Tibial nerve (tissue), 4 donors: ENCODE results near the gene CC2D1B. TPM values are rescaled to one million over a fixed set of nuclear protein-coding genes. Genes with fewer than 3 reads are reported as not detected.

ENCODE experiments used
- DNase-seq, 2 donors: peaks; one replicate each; pipeline ENCODE4 v3.0.0-alpha.2; 2019; ENCODE audit warnings: low spot score in 2 of 2
- H3K27ac ChIP-seq, 4 donors: fragments of 200-600 bp; sonication (generic) in 3 of 4; one replicate each; pipeline ENCODE4 v1.5.1; 2017 to 2019; ENCODE audit warnings: mild to moderate bottlenecking in 1 of 4
- H3K27me3 ChIP-seq, 2 donors: fragments of 200-600 bp; sonication (generic) in 1 of 2; one replicate each; pipeline versions ENCODE4 v1.5.1 to v1.6.0; 2017 to 2019
- H3K36me3 ChIP-seq, 3 donors: fragments of 200-600 bp; sonication (generic); one replicate each; pipeline ENCODE4 v1.5.1; 2018 to 2019
- H3K4me1 ChIP-seq, 4 donors: fragments of 200-600 bp; sonication (generic) in 3 of 4; one replicate each; pipeline ENCODE4 v1.5.1; 2017 to 2019
- H3K4me3 ChIP-seq, 4 donors: fragments of 200-600 bp; sonication (generic) in 3 of 4; one replicate each; pipeline ENCODE4 v1.5.1; 2017 to 2019; ENCODE audit warnings: mild to moderate bottlenecking in 1 of 4, moderate library complexity in 1 of 4
- H3K9me3 ChIP-seq, 4 donors: fragments of 200-600 bp; sonication (generic) in 3 of 4; one replicate each; pipeline ENCODE4 v1.5.1; 2017 to 2019
- CTCF ChIP-seq, 5 experiments: fragments of 200-600 bp in 3 of 5; fragments of 450-650 bp in 2 of 5; sonication (generic) in 3 of 5; IDR thresholded peaks; one replicate each; pipeline ENCODE4 v1.5.1; 2016 to 2019; ENCODE audit warnings: antibody characterized with exemption in 5 of 5, mild to moderate bottlenecking in 3 of 5, moderate library complexity in 2 of 5
- EP300 ChIP-seq, 2 donors: sonication (generic); formaldehyde crosslinking; IDR thresholded peaks; one replicate each; pipeline ENCODE4 v1.6.1; 2017; ENCODE audit warnings: antibody characterized with exemption in 2 of 2, mild to moderate bottlenecking in 1 of 2
- POLR2A ChIP-seq, 2 donors: fragments of 450-650 bp; IDR thresholded peaks; one replicate each; pipeline ENCODE4 v1.6.1; 2017; ENCODE audit warnings: antibody characterized with exemption in 2 of 2, mild to moderate bottlenecking in 2 of 2, moderate library complexity in 2 of 2
- WGBS, 2 donors: methylation state at CpG; one replicate each; pipeline ENCODE4 v1.1.5; 2018; 5-methylcytosine and 5-hydroxymethylcytosine counted together
- total RNA-seq, 4 donors: library from RNA; depleted of rRNA; stranded (reverse); fragments of >200 nt; gene quantifications; one replicate each; pipeline ENCODE4 v1.1.0, GENCODE V29; 2016

Gene CC2D1B
- total RNA-seq, 4 donors from 2014 or later, result 44.0 to 63.5 (median 57.1) TPM

GRCh38 chr1:52337439-52337838 is 28.6 kb downstream of the CC2D1B start:
- 84 to 94% methylated on average over 2 of the region's 2 CpGs for WGBS, 2 donors

GRCh38 chr1:52334906-52335528 is 31.0 kb downstream of the CC2D1B start:
- TF ChIP-seq EP300 (IDR thresholded peaks at IDR 0.05) (no peak), POLR2A (IDR thresholded peaks at IDR 0.05) (no peak), CTCF (IDR thresholded peaks at IDR 0.05) (no peak)
- WGBS, 2 donors, result 89 to 95% methylated on average over 3 of the region's 3 CpGs
- no peaks in the 10 kb centered on the region for H3K4me1 ChIP-seq
- H3K27me3 ChIP-seq, result no peaks in the 10 kb centered on the region
- H3K9me3 ChIP-seq, result no peaks in the 10 kb centered on the region
- no peak overlapping the region for H3K4me3 ChIP-seq
- no peak overlapping the region for H3K27ac ChIP-seq
- no peak for DNase-seq
- H3K36me3 ChIP-seq, result peaks cover 0 to 68% (median 0%) of the 10 kb centered on the region in 3 donors

More at GRCh38 chr1:52337439-52337838, 28.6 kb downstream of the CC2D1B start:
- TF ChIP-seq POLR2A (IDR thresholded peaks at IDR 0.05) (no peak), CTCF (IDR thresholded peaks at IDR 0.05) (no peak)
- H3K27ac ChIP-seq, result no peak overlapping the region
- peaks cover 0 to 88% (median 0%) of the 10 kb centered on the region in 3 donors for H3K36me3 ChIP-seq
- no peak overlapping the region for H3K4me3 ChIP-seq
- H3K9me3 ChIP-seq, result no peaks in the 10 kb centered on the region
- DNase-seq, result no peak
- H3K4me1 ChIP-seq, result no peaks in the 10 kb centered on the region
- no peaks in the 10 kb centered on the region for H3K27me3 ChIP-seq

GRCh38 chr1:52332411-52332810 is 33.6 kb downstream of the CC2D1B start:
- H3K4me3 ChIP-seq, result no peak overlapping the region
- WGBS, 2 donors, result 92 to 97% methylated on average over 1 of the region's 1 CpG
- H3K9me3 ChIP-seq, result no peaks in the 10 kb centered on the region
- TF ChIP-seq EP300 (IDR thresholded peaks at IDR 0.05) (no peak), CTCF (IDR thresholded peaks at IDR 0.05) (no peak), POLR2A (IDR thresholded peaks at IDR 0.05) (no peak)
- H3K27ac ChIP-seq, result no peak overlapping the region
- H3K27me3 ChIP-seq, result no peaks in the 10 kb centered on the region
- no peak for DNase-seq
- H3K4me1 ChIP-seq, result no peaks in the 10 kb centered on the region
- H3K36me3 ChIP-seq, result peaks cover 0 to 42% (median 0%) of the 10 kb centered on the region in 3 donors

GRCh38 chr1:52328615-52329014 is 37.4 kb downstream of the CC2D1B start:
- Histone ChIP-seq H3K9me3 (no peaks in the 10 kb centered on the region), H3K36me3 (peaks cover 0 to 13% (median 0%) of the 10 kb centered on the region in 3 donors), H3K27me3 (no peaks in the 10 kb centered on the region), H3K27ac (no peak overlapping the region), H3K4me1 (no peaks in the 10 kb centered on the region), H3K4me3 (no peak overlapping the region)
- 94 to 100% methylated on average over 1 of the region's 1 CpG for WGBS, 2 donors
- TF ChIP-seq EP300 (IDR thresholded peaks at IDR 0.05) (no peak), POLR2A (IDR thresholded peaks at IDR 0.05) (no peak), CTCF (IDR thresholded peaks at IDR 0.05) (no peak)
- no peak for DNase-seq

GRCh38 chr1:52325786-52326185 is 40.2 kb downstream of the CC2D1B start:
- Histone ChIP-seq H3K36me3 (peaks cover 0 to 3% (median 0%) of the 10 kb centered on the region in 3 donors), H3K27ac (no peak overlapping the region), H3K4me1 (no peaks in the 10 kb centered on the region), H3K4me3 (no peak overlapping the region), H3K9me3 (no peaks in the 10 kb centered on the region), H3K27me3 (no peaks in the 10 kb centered on the region)
- no peak for DNase-seq
- WGBS, 2 donors, result 67 to 80% methylated on average over 5 of the region's 5 CpGs
- TF ChIP-seq CTCF (IDR thresholded peaks at IDR 0.05), result no peak
- TF ChIP-seq EP300 (IDR thresholded peaks at IDR 0.05), result no peak
- no peak for TF ChIP-seq POLR2A (IDR thresholded peaks at IDR 0.05)
